MCF 10A (cell line): Measurements from ENCODE around the gene RPL38. TPM values are rescaled to one million over a fixed set of nuclear protein-coding genes. Genes with fewer than 3 reads are reported as not detected.

Source experiments
- BruUV-seq: library from RNA; stranded (reverse); fragments of 400-500 nt; replicated peaks from 2 replicates; lab custom pipeline; 2021; lab: Mats Ljungman, UMichigan
- CTCF ChIA-PET: fragments of 300-600 bp; sonication (Branson Sonifier 250); formaldehyde crosslinking; extraction: SDS; loops from one replicate; lab custom pipeline; 2021; ENCODE audit warnings: antibody characterized with exemption, inconsistent platforms; lab: Yijun Ruan, JAX
- POLR2A ChIA-PET: fragments of 300-600, 350-650 bp; sonication (Branson Sonifier 250); formaldehyde crosslinking; extraction: SDS; loops from one replicate; lab custom pipeline; 2020; ENCODE audit warnings: antibody characterized with exemption, inconsistent platforms; lab: Yijun Ruan, JAX
- DNase-seq: peaks from one replicate; pipeline ENCODE4 v3.0.0-alpha.2; 2018; ENCODE audit not compliant: unreplicated experiment
- H3K27ac Mint-ChIP-seq: one replicate; pipeline ENCODE4 v1.8.0; 2022; ENCODE audit warnings: mild to moderate bottlenecking, low read depth, mixed read lengths; ENCODE audit not compliant: unreplicated experiment
- H3K27me3 Mint-ChIP-seq: one replicate; pipeline ENCODE4 v1.8.0; 2022; ENCODE audit warnings: mixed read lengths; ENCODE audit not compliant: insufficient read depth, unreplicated experiment
- H3K36me3 Mint-ChIP-seq: one replicate; pipeline ENCODE4 v1.8.0; 2022; ENCODE audit warnings: mild to moderate bottlenecking, moderate library complexity, mixed read lengths; ENCODE audit not compliant: insufficient read depth, unreplicated experiment
- H3K4me1 Mint-ChIP-seq: one replicate; pipeline ENCODE4 v1.8.0; 2022; ENCODE audit warnings: mixed read lengths; ENCODE audit not compliant: insufficient read depth, unreplicated experiment
- H3K4me3 Mint-ChIP-seq: one replicate; pipeline ENCODE4 v1.8.0; 2022; ENCODE audit warnings: mild to moderate bottlenecking, moderate library complexity, mixed read lengths; ENCODE audit not compliant: unreplicated experiment
- H3K9me3 Mint-ChIP-seq: one replicate; pipeline ENCODE4 v1.8.0; 2022; ENCODE audit warnings: mixed read lengths; ENCODE audit not compliant: unreplicated experiment
- CTCF ChIP-seq: fragments of 200-600 bp; IDR thresholded peaks from one replicate; pipeline ENCODE4 v1.8.0; 2022; ENCODE audit warnings: antibody characterized with exemption, mild to moderate bottlenecking; ENCODE audit not compliant: unreplicated experiment
- intact Hi-C: fragments of 100-400 bp; cut with micrococcal nuclease; formaldehyde crosslinking; loops from 2 replicates; pipeline ENCODE4 v1.14.1; 2022
- total RNA-seq: library from RNA; stranded (reverse); gene quantifications from 2 replicates; pipeline ENCODE4 v1.2.3, GENCODE V29; 2022

Gene RPL38
- total RNA-seq, 1 experiment from 2014 or later = 1,197 TPM

- Mint-ChIP-seq H3K4me3 (no peak overlapping the region), H3K36me3 (peaks cover 13% of the 10 kb centered on the region), H3K9me3 (no peaks in the 10 kb centered on the region), H3K27me3 (no peaks in the 10 kb centered on the region), H3K27ac (no peak overlapping the region), H3K4me1 (peaks cover 8% of the 10 kb centered on the region)
- BruUV-seq = no TSS peak
- intact Hi-C loops = no loop called here
- no peak for TF ChIP-seq CTCF
- no peak for DNase-seq
- CTCF ChIA-PET = interaction anchor here (0.6 to 0.7 kb wide), 2 partner anchors 664 to 927 kb away, joined by 3 read pairs; no protein-coding TSS in a partner anchor
- POLR2A ChIA-PET = no interaction called here
These were observed 13.7 kb downstream of the RPL38 start for GRCh38 chr17:74217037-74217730.

- Mint-ChIP-seq H3K36me3 (peaks cover 6% of the 10 kb centered on the region), H3K4me1 (peaks cover 2% of the 10 kb centered on the region), H3K27me3 (no peaks in the 10 kb centered on the region), H3K9me3 (no peaks in the 10 kb centered on the region), H3K4me3 (no peak overlapping the region), H3K27ac (no peak overlapping the region)
- ChIA-PET CTCF (interaction anchor here (0.6 kb wide), 1 partner anchor 663 kb away, joined by 3 read pairs; no protein-coding TSS in a partner anchor), POLR2A (no interaction called here)
- TF ChIP-seq CTCF = no peak
- no TSS peak for BruUV-seq
- intact Hi-C loops = no loop called here
- no peak for DNase-seq
These were observed 14.4 kb downstream of the RPL38 start for GRCh38 chr17:74217888-74218287.

- CTCF ChIA-PET = interaction anchor here (0.6 kb wide), 1 partner anchor 273 kb away, joined by 5 read pairs; no protein-coding TSS in a partner anchor
- intact Hi-C loops = no loop called here
- no peak overlapping the region for H3K4me3 Mint-ChIP-seq
- BruUV-seq = no TSS peak
- TF ChIP-seq CTCF = no peak
- no peaks in the 10 kb centered on the region for H3K4me1 Mint-ChIP-seq
- POLR2A ChIA-PET = interaction anchor here (0.6 kb wide), 1 partner anchor 907 kb away, joined by 3 read pairs; no protein-coding TSS in a partner anchor
- no peak overlapping the region for H3K27ac Mint-ChIP-seq
- H3K9me3 Mint-ChIP-seq = no peaks in the 10 kb centered on the region
- H3K36me3 Mint-ChIP-seq = peaks cover under 1% of the 10 kb centered on the region
- H3K27me3 Mint-ChIP-seq = no peaks in the 10 kb centered on the region
- DNase-seq = no peak
These were observed 15.0 kb downstream of the RPL38 start for GRCh38 chr17:74218436-74218835.

GRCh38 chr17:74219576-74220133, 16.2 kb downstream of the RPL38 start:
- ChIA-PET CTCF (interaction anchor here (0.8 kb wide), 1 partner anchor 16 kb away, joined by 4 read pairs; the partner anchor contains the start of gene RPL38), POLR2A (no interaction called here)
- intact Hi-C loops = no loop called here
- DNase-seq = no peak
- no TSS peak for BruUV-seq
- no peak overlapping the region for H3K27ac Mint-ChIP-seq
- no peak overlapping the region for H3K4me3 Mint-ChIP-seq
- H3K36me3 Mint-ChIP-seq = no peaks in the 10 kb centered on the region
- no peaks in the 10 kb centered on the region for H3K4me1 Mint-ChIP-seq
- H3K27me3 Mint-ChIP-seq = no peaks in the 10 kb centered on the region
- TF ChIP-seq CTCF = no peak
- H3K9me3 Mint-ChIP-seq = no peaks in the 10 kb centered on the region
